Fibroblast of skin of right biceps (primary cell): Measurements from ENCODE around the gene ASB8.

ENCODE experiments used
- DNase-seq: peaks from one replicate; pipeline ENCODE4 v3.0.0-alpha.2; 2013

The ASB8 gene, protein sequence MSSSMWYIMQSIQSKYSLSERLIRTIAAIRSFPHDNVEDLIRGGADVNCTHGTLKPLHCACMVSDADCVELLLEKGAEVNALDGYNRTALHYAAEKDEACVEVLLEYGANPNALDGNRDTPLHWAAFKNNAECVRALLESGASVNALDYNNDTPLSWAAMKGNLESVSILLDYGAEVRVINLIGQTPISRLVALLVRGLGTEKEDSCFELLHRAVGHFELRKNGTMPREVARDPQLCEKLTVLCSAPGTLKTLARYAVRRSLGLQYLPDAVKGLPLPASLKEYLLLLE

DNA sequence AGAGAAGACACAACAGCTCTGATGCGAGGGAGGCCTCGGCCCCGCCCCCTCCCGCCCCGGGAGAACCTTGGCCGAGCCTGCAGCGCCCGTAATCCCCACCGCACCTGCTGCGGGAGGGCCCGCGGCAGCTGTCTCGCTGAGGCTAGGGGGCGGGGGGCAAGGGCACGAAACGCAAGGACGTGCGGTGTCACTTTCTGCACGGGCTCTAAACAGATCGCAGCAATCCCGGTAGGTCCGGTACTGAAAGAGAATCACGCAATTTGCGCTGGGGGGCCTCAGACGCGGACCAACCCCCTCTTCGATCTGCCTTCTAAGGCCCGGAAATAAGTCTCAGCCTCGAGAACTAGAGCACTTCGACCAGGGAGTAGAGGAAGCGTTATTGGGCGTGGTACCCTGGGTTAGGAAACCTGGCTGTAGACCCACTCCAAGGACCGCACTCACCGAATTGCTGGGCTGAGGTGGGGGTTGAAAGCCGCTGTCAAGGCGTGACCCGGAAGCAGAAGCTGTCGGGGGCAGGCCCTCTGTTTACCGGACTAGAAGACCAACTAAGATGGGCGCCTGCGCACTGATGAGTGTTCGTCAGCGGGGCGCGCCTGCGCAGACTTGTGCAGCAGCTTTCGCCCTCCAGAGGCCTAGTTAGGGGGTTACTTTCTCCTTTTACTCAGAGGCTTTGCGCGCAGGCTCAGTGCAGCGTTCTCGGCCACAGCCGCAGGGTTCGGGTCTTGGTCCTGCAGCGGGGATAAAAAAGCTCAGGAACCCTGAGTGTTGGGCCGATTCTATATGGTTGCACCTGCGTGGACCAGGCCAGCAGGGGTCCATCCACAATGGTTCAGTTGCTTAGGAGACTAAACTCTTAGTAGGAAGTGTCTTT lies at the start of gene ASB8:
ASB8 (minus strand) TSS at position 498 of the 871 bp plus-strand sequence. CDS start 4,019 bp downstream, outside the sequence.
- DNase-seq = peak; percentile 97

DNA sequence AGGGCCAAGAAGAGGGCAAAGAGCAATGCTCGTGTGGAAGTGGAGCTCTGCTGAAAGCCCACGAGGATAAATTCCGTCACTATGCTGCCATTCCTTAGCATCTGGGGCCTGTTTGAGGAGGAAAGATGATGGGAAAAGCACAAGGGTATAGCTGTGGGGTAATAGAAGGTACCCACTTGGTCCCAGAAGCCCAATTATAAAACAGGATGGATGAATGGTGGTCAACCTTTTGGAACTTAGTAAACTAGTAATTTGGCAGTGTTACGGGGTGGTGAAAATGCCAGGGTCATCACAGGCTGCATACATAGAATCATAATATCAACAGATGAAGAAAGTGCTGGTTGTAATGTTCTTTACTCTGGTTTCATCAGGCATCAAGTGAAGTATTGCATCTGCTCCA lies 45.9 kb upstream of the ASB8 start, which contains the start of gene OR10AD1:
OR10AD1 (minus strand) TSS at position 101 of the 400 bp plus-strand sequence; CDS start at position 101, 0 bp downstream.
- no peak for DNase-seq

DNA sequence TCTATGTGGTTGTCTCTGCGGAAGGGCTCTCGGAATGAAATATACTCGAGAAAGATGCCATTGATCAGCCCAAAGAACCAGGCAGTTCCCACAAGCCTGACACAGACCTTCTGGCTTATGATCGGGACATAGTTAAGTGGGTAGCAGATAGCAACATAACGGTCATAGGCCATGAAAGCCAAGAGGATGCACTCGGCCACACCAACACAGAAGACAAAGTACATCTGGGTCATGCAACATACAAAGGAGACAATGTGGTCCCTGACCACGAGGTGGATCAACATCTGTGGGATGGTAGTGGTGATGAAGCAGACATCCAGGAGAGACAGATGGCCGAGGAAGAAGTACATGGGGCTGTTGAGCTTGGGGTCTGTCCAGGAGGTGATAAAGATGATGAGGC lies 45.5 kb upstream of the ASB8 start:
- DNase-seq = no peak

DNA sequence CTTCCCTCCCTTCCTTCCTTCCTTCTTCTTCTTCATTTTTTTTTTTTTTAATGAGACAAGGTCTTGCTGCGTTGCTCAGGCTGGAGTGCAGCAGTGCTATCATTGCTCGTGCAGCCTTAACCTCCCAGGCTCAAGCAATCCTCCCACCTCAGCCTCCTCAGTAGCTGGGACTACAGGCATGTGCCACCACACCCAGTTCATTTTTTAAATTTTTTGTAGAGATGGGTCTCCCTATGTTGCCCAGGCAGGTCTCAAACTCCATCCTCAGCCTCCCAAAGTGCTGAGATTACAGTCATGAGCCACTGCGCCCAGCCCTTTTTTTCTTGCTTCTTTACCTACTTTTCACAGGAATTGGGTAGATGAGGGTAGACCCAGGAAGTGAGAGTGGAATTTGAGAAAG lies 44.2 kb upstream of the ASB8 start:
- no peak for DNase-seq

DNA sequence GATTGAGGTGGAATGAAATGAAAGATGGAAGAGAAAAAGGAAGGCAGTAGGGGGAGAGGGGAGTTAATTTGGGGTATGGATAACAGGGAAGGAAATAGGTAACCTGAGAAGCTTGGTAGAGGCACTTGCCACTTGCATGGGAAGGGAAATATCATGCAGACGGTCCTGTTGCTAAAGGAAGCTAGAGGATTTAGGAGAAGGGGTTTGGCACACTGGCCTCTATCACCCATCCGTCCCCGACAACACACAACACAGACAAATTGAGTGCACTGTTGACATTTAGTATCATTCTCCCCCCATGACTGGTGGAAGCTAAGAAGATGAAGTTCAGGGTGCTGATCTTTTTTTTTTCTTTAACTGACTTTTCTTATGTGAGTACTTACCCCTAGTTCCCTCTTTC lies 43.8 kb upstream of the ASB8 start:
- no peak for DNase-seq

DNA sequence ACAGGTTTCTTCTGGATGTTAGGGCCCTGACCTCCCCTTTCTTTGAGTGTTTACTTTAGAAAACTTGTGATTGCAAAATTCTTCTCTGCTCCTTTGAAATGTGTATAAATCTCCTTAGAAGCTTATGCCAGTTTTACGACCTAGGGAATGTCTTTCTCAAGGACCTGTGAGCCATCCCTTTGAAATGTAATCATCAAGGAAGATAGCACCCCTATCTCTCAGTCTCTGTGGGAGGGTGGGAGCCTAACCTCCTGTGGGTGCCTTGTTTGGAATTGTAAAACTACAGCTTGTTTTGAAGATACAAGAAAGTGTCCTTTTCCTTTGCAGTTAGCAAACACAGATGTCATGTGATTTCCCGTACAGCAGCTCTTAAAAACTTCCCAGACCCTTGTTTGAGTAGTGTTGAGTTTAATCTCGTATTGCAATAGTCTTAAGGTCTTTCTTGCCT lies 42.5 kb upstream of the ASB8 start:
- DNase-seq = no peak

DNA sequence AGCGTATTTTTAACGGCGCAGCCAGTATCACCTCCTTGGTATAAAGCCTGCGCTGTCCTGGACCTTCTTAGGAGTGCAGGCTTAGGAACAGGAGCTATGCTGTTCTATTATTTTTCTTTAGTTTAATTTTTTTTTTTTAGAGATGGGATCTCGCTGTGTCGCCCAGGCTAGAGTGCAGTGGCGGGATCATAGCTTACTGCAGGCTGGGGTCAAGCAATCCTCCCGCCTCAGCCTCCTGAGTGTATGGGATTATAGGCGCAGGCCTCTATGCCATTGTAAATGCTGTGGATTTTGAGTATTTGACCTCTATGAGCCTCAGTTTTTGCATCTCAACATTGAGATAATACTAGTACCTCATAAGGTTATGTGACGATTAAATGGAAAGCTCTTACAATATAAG lies 41.7 kb upstream of the ASB8 start:
- DNase-seq = no peak

DNA sequence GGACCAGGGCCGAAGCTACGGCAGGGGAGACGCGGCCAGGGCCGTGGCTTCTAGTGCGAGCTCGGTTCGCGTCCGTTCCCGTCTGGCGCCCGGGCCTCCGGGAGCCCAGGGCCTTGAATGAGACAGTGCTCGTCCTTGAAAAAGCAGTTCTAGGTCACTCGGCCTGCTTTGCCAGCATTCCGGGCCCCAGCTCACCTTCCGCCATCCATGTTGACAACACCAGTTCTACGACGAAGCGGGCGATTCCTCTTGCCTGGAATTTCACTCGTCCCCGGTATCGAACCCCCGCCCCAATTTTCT lies 41.3 kb upstream of the ASB8 start:
- DNase-seq = no peak

DNA sequence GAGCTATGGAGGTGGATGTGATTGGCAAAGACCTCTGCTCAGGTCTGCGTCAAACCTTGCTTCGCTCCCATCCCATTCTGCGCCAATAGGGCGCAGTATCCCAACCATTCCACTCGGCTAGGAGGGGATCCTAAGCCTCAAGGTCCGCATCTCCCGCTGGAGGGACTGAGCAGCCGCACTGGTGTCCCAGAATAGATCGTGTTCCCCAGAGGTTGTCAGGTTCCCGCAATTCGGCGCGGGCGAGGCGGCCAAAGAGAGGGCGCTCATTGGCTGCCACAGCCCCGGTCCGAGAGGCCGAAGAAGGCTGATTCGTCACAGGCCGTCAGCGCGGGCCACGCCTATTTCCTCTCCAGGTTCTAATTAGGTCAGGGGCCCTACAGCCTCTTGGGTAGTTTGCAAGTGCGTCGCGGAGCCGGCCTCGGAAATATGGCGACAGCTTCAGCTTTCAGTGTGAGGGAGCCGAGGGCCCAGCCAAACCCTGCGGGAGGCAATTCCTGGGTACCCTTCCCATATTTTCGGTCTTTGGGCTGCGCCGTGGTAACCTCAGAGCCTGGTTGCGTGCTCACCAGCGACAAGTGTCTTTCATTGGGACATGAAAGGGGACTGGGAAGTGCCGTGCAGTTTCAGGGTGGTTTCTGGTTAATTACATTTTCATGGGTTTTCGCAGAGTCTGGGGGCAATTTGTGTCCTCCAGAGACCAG lies 40.8 kb upstream of the ASB8 start:
- peak; percentile 95 for DNase-seq

DNA sequence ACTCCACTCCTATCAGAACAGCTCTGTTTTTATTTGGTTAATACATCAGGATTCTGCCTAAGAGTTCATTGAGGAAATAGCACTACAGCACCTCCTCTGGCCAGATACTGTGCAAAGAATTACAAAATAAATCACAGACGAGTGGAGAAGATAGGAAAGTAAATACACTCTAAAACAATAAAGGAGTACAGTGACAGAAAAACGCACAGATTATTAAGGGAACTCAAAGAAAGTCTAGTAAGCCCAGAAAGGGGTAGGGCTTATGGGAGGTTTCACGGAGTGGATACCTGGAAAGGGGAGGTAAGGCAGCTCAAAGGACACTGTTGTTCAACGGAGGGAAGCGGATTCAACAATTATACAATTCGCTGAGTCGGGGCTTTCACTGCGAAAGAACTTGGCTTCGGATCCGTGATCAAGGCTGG lies 40.2 kb upstream of the ASB8 start:
- peak; percentile 38 for DNase-seq

DNA sequence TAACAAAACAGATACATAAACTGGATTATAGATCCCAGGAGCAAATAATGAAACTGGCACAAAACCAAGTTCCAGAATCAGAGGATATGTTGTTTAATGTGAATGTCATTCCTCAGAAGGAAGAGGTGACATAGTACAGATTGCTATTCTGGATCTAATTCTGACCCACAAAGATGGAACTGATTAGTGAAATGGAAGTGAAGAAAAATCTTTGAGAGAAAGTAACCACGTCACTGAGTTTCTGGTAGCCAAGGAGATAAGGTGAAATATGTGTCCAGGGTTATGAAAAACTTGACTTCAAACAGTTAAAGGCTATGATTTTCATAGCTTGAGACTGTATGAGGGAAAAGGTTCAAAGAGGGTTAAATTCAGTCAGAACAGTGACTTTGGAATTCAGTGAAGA lies 37.5 kb upstream of the ASB8 start:
- peak; percentile 70 for DNase-seq

DNA sequence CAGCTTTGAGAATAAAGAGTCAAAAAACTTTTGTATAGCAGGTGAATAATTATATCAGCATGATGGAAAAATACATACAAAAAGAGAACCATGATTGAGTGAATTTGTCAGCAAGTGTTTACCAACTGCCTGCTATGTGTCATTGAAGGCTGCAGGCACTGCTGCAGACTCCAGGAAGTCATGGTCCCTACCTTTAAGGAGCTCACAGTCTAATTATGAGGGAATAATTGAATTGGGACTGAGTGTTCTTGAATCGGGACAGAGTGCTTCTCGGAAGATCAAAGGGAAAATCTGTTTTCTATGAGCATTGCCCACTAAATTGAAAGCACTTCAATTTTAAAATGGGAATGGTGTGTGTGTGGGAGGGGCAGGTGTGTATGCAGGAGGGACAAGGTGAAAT lies 36.3 kb upstream of the ASB8 start:
- no peak for DNase-seq

DNA sequence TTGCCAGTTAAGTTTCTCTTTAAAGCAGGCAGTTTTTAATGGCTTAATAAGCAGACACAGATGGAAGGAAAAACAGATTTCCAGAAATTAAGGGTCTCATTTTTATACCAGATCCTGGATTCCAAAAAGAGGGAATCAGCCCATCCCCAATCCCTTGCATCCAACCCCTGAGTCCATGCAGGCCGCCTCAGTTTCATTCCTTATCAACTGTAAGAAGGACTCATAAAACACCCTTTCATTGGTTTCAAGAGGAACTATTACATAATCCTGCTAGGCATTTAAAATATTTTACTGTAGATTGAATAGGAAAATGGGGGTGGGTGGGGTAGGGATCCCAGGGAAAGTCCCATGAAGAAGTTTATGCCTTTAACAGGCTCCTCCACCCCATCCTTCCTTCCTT lies 35.5 kb upstream of the ASB8 start:
- DNase-seq = no peak

DNA sequence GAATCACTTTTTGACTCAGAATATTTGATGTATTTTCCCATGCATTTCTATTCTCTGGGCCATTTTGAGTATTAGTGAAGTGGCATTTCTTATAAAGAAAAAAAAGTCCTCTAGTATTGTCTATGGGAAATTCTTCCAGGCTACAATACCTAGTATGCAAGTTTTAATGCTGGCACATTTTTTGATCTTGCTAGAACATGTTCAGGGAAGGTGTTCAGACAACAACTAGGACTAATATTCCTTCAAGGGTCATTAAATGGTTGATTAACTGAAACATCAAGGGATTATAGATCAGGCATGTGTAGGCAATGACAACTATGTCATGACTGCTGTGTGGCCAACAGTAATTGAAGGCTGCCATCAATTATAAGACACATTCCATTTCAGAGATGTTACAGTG lies 33.8 kb upstream of the ASB8 start:
- DNase-seq = no peak

DNA sequence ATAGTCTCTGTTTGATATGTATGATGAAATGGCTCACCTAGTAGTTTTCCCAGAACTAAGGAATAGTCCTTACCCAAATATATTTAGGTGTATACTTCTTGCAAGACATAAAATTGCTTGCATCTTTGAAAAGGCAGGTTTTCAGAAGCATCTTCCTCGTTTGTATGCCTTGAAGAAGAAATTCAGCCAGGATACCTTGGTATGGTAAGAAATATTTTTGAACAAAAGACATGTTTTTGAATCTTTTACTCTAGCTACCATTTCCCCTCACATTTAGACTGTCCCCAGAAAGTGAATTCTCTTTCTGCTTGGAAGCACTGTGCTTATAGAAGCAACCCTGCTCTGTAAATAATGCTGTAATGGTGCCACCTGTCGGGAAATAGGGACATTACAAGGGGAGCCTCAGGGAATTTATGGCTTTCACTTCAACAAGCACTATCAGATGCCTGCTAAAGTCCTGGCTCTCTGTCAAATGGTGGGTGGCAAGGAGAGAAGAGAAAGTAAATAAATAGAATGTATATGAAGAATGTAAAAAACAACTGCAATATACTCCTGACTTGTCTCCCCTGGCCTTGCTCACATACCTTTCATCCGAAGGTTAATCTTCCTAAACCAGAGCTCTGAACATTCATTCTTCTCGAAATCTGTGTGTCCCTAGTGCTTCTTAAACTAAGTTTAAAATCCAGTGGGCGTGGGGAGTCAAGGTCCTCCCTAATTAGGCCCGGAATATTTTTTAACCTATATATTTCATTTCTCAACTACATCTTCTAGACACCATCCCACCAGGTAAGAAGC lies 32.2 kb upstream of the ASB8 start:
- peak; percentile 60 for DNase-seq

DNA sequence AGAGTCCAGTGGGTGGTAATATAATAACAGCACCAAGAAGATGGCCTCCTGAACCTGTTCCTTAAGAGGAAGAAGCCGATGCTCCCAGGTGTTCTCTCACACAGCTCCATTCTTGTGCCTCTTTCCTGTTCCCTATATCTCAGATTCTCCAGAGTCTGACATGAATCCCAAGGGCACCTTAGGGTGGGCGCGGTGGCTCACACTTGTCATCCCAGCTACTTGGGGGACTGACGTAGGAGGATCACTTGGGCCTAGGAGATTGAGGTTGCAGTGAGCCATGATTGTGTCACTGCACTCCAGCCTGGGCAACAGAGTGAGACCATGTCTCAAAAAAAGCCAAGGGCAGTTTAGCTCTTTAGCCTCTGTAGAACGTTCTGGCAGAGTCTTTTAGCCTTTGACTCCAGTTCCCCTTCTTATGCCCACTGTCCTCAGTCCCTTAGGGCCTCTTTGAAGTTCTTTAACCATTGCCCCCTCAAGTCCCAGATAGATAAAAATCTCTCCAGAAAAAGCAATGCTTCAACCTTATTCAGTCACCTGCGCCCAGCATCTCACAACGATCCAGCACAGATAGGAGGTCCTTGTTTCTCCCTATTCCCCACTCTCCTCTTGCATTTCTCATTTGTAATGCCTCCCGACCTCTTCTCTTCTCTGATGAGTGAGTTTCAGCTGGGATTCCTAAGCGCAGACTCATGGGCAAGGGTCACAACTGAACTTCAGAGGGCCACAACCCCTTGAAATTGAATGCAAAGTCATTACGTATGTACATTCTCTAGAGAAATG lies 30.8 kb upstream of the ASB8 start:
- DNase-seq = no peak

DNA sequence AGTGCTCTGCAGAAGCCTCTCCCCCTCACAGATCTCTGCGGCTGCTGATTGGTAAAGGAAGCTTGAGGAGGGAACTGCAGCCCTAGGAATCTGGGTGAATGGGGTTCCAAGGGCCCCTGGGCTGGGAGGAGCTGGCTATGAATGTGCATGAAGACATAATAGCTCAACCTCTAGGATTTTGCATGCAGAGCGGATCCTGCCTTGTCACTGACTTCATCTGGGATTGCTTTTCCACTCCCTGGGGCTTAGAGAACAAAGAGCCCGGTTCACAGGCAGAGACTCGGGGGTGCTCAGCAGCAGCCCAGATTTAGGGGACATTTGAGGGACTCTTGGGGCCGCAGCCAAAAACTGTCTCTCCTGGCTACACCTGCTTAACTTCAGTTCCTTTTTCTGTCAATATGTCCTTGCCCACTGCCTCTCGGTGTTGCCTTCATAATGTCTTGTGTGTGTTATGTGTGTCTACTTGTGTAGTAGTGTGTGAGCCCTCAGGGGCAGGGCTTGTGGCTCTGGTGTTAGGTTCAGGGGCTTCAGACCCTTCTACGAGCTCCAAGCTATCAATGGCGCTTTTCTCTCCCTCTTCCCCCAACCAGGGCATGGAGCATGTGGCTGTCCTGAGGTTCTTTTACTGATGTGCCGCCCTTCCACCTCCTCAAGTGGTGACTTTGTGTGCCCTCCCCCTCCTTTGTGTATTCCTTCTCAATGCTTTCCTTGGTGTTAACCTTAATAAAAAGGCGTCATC lies 28.0 kb upstream of the ASB8 start:
- peak; percentile 17 for DNase-seq

DNA sequence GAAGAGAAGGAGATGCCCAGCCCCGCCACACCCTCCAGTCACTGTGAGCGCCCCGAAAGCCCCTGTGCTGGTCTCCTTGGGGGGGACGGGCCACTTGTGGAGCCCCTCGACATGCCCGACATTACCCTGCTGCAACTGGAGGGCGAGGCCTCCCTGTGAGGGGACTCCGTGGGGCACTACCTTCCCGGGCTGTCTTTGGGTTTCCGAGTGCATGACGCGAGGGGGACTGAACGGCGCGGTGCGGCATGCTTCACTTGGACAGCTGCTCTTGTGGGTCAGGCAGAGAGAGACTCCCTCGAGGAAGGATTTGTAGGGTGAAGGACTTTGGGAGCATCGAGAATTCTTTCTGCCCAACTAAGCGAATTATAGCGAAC lies 27.2 kb upstream of the ASB8 start:
- DNase-seq = no peak

DNA sequence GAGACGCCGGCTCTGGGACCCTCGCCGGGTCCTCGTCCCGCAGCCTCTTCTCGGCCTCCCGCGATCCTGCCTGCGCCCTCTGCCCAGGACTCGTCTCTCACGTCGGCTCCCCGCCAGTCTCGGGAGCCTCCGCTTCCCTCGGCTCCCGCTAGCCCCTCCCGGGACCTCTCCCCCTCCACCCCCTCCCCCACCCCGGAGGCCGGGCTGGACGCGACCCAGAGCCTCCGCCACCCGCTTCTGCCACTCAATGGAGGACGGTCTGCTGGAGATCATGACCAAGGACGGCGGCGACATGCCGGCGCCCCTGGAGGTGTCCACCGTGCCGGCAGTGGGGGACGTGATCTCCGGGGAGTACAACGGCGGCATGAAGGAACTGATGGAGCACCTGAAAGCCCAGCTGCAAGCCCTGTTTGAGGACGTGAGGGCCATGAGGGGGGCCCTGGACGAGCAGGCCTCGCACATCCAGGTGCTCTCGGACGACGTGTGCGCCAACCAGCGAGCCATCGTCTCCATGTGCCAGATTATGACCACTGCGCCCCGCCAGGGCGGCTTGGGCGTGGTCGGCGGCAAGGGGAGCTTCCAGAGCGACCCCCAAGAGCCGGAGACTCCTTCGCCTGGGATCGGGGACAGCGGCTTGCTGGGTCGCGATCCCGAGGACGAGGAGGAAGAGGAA lies 26.7 kb upstream of the ASB8 start:
- DNase-seq = no peak

DNA sequence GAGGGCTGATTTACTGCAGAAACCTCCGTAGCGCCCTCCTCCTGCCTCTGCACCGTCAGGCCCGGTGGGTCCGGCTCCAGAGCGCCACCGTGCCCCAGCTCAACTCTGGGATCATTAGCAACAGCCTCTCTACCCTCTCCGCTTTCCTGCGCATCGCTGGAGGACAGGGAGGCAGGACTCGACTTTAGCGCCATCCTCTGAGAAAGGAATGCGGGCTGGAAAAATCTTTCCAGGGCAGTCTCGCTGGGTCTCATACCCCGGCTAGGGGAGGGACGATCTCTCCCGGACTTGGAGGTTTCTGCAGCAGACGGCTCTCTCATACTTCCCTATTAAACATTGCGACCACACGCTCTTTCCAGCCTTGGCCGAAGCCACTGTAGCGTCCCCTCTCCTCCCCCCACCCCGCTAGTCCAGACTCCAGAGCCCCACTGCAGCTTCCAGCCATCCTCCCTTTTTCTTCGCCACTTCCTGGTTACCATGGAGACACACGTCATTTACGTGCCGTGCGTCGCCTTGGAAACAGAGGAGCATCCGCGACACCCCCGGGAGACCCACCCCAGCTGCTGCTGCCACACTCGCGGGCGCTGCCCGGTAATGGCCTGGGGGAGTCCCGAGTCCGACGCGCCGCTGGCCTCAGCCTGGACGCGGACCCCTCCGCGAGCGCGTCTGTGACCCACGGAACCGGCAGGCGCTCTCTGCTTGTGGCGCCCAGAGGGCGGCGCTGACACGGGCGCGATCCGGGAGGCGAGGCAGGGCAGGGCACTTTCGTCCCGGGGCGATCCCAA lies 26.0 kb upstream of the ASB8 start, which contains the start of gene CCDC184:
CCDC184 (plus strand) TSS at position 554 of the 785 bp plus-strand sequence. CDS start 479 bp downstream, outside the sequence.
- DNase-seq = peak; percentile 88
